ENCODE data around the gene TCEA2.

TCEA2 gene

DNA sequence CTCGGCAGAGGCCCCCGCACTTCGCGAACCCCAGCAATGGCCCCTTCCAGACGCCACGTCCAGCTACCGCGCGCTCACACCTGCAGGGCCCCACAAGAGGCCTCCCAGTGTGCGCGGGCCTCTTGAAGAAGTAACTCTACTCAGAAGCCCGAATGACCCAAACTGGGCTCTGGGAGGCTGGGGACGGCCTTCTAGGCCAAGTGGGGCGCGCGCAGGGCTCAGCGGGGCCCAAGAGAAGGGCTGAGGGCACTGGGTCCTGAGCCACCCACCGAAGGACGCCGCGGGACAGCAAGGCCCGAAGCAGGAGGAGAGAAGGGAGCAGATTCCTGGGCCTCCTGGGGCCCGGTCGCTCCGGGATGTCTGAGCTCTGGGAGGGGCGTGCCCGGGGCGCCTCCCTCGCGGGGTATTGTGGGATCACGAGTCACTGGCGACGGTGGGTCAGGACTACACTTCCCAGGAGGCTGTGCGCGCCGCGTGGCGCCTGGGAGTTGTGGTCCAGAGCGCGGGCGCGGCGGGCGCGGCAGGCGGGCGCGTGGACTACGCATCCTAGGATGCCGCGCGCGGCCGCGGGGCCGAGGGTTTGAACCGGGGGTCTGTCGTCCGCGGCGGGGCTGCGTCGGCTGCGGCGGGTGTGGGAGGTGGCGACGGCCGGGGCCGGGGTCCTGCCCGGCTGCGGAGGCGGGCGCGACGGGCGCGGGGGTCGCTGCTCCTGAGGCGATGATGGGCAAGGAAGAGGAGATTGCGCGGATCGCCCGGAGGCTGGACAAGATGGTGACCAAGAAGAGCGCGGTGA, at the start of gene TCEA2:
TSS of gene TCEA2 (plus strand) at position 603 of the 793 bp plus-strand sequence. CDS start at position 718, 115 bp downstream.
- DNase-seq: peak; percentile 98

DNA sequence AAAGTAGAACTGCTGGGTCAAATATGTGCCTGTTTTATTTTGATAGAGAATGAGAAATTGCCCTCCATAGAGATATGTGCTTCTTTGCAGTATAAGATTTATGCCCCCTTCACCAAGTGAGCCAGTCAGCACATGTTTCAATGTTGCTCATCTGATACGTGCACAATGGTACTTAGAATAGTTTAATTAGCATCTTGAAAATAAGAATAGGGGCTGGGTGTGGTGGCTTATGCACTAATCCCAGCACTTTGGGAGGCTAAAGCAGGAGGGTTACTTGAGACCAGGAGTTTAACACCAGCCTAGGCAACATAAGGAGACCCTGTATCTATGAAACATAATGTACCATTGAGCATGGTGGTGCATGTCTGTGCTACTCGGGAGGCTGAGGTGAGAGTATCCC, 47.4 kb upstream of the TCEA2 start:
- no peak for DNase-seq

DNA sequence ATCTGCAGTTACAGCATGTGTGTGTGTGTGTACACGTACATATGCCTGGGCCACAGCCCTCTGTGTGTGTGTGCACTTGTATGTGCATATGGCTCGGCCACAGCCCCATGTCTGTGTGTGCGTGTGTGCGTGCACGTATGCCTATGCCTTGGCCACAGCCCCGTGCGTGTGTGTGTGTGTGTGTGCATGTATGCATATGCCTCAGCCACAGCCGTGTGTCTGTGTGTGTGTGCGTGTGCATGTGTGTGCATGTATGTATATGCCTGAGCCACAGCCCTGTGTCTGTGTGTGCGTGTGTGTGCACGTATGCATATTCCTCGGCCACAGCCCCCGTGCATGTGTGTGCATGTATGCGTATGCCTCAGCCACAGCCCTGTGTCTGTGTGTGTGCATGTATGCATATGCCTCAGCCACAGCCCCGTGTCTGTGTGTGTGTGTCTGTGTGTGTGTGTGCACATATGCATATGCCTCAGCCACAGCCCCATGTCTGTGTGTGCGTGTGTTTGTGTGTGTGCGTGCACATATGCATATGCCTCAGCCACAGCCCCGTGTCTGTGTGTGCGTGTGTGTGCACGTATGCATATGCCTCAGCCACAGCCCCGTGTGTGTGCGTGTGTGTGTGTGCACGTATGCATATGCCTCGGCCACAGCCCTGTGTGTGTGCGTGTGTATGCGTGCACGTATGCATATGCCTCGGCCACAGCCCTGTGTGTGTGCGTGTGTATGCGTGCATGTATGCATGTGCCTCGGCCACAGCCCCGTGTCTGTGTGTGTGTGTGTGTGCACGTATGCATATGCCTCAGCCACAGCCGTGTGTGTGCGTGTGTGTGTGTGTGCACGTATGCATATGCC, 41.6 kb upstream of the TCEA2 start:
- no peak for DNase-seq

GRCh38 chr20:64022671-64023360, 40.2 kb upstream of the TCEA2 start:
- DNase-seq: no peak

DNA sequence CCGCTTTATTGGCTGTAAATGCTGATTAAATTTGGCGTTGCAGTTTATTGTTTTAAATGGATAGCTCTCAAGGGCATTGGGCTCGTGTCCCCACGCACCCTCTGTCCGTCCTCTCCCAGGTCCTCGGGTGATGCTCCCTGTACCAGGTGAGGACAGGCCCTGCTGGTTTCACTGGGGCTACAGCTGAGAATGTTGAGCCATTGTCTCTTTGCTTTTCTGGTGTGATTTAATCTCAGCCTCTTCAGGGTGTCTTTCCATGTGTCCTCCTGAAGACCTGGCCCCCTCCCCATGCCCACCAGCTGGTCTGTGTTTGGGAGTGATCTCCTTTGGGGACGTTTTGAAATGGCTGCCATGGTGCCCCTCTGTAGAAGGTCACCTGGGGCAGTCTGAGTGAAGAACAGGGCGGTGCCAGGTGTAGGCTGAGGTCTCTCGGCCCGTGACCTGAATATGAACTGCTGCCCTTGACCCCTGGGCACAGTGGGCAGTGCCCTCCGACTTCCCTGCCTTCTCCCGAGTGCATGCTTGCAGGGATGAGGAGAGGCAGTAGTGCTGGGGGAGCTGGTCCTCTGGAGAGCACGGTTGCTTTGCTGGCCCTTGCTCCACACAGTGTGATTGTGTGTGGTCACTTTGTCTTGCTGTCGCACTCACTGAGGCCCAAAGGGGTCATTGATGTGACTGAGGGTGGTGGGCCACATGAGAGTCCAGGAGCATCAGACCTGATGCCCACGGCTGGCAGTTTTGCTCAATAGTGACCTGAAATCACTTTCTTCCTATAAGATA, 39.4 kb upstream of the TCEA2 start:
- DNase-seq: no peak

- DNase-seq: no peak
Observed at GRCh38 chr20:64024141-64024990, 38.6 kb upstream of the TCEA2 start.

- DNase-seq: no peak
Observed at GRCh38 chr20:64025101-64025825, 37.7 kb upstream of the TCEA2 start.

DNA sequence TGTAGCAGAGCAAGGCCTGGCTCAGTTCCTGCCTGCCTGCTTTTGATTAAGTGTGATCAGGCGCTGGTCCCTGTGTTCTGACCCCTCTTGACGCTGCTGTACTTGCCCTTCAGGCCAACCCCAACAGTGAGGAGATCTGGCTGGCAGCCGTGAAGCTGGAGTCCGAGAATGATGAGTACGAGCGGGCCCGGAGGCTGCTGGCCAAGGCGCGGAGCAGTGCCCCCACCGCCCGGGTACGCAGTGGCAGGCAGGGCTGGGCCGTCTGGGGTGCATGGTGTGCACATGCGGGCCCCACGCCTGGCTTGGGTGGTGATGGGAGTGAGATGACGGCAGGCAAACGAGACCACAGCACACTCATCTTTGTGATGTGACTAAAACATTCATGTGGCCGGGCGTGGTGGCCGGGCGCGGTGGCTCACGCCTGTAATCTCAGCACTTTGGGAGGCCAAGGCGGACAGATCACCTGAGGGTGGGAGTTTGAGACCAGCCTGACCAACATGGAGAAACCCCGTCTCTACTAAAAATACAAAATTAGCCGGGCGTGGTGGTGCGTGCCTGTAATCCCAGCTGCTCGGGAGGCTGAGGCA, 37.1 kb upstream of the TCEA2 start:
- no peak for DNase-seq

DNA sequence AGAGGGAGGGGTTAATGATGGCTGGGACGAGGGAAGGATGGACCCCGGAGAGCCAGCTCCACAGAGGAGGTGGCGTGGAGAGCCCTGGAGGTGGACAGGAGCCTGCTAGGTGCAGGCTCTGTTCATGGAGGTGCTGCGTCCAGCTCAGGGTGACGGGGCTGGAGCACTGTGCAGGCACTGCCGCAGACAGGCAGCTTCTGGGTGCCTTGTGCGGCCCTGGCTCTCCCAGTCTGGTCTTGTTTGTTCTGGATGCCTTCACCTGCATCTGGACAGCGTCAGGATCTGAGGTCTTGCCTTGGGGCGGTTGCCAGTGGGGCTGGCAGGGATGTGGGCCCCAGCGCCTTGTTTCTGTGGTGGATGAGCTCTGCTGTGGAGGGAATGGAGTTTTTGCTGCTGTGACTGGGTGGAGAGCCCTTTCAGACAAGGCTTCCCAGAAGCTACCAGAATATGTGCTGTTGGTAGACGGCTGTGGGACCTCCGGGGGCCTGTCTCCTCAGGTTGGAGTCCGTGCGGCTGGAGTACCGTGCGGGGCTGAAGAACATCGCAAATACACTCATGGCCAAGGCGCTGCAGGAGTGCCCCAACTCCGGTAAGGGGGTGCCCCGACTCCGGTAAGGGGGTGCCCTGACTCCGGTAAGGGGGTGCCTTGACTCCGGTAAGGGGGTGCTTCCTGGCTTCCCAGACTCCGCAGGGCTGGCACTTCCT, 34.9 kb upstream of the TCEA2 start:
- no peak for DNase-seq

DNA sequence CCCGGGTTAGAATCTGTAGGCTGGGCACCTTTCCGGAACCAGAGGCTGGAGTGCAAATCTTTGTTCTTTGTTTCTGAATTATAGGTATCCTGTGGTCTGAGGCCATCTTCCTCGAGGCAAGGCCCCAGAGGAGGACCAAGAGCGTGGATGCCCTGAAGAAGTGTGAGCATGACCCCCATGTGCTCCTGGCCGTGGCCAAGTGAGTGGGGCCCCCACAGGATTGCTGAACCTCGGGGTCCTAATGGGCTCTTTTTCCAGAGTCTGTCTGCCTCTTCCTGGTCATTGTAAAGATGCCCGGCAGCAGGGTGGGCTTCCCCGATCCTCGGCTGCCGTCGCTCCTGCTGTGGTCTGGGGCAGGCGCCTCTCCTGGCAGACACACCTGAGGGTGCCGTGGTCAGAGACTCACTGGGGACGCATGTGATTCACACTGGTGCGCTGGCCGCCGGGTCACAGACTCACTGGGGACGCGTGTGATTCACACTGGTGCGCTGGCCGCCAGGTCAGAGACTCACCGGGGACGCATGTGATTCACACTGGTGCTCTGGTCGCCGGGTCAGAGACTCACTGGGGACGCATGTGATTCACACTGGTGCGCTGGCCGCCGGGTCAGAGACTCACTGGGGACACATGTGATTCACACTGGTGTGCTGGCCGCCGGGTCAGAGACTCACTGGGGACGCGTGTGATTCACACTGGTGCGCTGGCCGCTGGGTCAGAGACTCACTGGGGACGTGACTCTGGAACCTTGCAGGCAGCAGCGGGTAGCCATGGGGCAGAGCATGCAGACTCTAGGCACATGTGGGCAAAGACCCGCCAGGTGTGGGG, 33.5 kb upstream of the TCEA2 start:
- no peak for DNase-seq

GRCh38 chr20:64030371-64031134, 32.4 kb upstream of the TCEA2 start:
- no peak for DNase-seq

- DNase-seq: no peak
Observed at GRCh38 chr20:64031822-64032314, 31.1 kb upstream of the TCEA2 start.

- DNase-seq: no peak
Observed at GRCh38 chr20:64032706-64033624, 30.0 kb upstream of the TCEA2 start.

- no peak for DNase-seq
Observed at GRCh38 chr20:64033981-64034493, 29.0 kb upstream of the TCEA2 start.

DNA sequence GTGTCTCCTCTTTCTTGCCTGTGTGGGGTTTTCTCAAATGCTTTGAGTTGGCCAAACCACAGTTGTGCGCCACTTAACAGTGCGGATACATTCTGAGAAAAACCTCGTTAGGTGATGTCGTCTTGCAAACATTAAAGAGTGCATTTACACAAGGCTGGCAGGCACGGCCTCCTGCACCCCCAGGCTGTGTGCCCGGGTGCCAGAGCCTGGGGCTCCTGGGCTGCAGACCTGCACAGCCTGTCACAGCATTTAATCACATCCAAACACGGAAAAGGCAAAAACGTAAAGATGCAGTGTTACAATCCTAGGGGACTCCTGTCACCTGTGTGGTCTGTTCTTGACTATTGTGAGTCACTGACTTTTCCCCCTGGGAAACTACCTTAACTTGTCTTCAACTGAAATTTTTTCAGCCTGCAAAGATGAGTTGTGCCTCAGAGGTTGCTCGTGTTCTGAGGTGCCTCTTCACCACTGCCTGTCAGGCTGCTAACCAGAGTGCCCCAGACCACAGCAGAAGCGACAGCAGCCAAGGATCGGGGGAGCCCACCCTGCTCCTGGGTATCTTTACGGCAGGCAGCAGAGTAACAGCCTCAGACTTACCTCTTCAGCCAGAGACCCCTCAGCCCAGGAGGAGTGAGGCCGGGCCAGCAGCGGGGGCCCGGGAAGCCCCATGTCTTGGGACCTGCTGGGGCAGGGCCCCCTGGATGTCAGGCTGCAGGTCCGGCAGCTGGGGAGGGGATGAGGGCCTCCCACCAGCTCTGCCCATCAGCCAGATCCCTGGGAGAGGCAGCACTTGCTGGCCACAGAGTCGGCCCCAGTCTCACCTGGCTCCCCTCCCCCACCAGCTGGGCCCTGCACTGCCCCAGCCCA, 27.7 kb upstream of the TCEA2 start:
- no peak for DNase-seq

DNA sequence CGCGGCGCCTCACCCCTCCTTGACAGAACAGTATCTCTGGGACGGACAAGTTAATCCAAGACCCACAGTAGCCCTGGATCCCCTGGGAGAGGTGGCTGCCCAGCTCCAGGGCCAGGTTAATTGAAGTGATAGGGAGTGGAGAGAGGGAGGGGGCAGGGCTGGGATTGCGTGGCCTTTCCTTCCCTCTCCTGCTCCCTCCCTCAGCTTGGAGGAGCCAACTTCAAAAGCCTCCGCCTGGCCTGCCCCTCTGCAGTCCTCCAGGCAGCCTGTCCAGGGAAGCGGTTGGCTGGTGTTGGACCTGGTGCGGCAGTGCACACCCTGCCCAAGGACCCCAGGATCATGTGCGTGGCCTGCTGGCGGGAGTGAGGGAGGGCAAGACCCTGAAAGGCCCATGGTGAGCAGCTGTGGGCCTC, 27.1 kb upstream of the TCEA2 start, which contains the start of gene C20orf204:
TSS of gene C20orf204 (plus strand) at position 250 of the 413 bp plus-strand sequence. CDS start at position 392, 142 bp downstream.
- DNase-seq: no peak

All from NCI-H345 (cell line).